PC-3 (cell line): ENCODE measurements around the gene FZD4.

Experiments
- EZH2phosphoT487 ChIP-seq: fragments of 300-600 bp; sonication (generic); IDR thresholded peaks from 2 replicates; pipeline ENCODE4 v1.6.1; 2018; ENCODE audit warnings: mild to moderate bottlenecking, antibody characterized with exemption, low read length, borderline replicate concordance
- TF ChIP-seq, protein P1 (sequence below): fragments of 300-600 bp; sonication (generic); conservative IDR thresholded peaks from 2 replicates; pipeline ENCODE4 v1.5.1; 2017; ENCODE audit warnings: antibody characterized with exemption, low read depth, mild to moderate bottlenecking, low read length

DNA sequence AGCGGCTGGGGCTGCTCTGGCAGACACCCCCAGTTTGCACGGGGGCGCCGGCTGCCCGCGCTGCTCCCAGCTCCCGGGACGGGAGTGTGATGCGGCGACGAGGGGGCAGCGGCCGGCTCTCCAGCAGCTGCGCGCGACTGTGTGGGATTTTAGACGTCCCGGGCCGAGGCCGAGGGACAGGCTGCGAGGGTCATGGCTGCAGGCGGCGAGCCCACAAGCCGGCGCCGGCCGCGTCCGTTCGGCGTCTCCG is 159 bp downstream of the FZD4 start:
- TF ChIP-seq, protein P1, sequence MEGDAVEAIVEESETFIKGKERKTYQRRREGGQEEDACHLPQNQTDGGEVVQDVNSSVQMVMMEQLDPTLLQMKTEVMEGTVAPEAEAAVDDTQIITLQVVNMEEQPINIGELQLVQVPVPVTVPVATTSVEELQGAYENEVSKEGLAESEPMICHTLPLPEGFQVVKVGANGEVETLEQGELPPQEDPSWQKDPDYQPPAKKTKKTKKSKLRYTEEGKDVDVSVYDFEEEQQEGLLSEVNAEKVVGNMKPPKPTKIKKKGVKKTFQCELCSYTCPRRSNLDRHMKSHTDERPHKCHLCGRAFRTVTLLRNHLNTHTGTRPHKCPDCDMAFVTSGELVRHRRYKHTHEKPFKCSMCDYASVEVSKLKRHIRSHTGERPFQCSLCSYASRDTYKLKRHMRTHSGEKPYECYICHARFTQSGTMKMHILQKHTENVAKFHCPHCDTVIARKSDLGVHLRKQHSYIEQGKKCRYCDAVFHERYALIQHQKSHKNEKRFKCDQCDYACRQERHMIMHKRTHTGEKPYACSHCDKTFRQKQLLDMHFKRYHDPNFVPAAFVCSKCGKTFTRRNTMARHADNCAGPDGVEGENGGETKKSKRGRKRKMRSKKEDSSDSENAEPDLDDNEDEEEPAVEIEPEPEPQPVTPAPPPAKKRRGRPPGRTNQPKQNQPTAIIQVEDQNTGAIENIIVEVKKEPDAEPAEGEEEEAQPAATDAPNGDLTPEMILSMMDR: no peak
- TF ChIP-seq EZH2phosphoT487: no peak
